Lower lobe of right lung (tissue), 2 donors: ENCODE measurements around the gene LAMA2. TPM values are rescaled to one million over a fixed set of nuclear protein-coding genes. Genes with fewer than 3 reads are reported as not detected.

Experiments
- ATAC-seq, 2 donors: fragments of 200-7000 bp; cut with Tn5 transposase; one replicate each; pipeline ENCODE4 v1.9.1; 2020 to 2022; ENCODE audit warnings: mild to moderate bottlenecking in 2 of 2, moderate library complexity in 2 of 2
- DNase-seq: peaks from one replicate; pipeline ENCODE4 v3.0.0-alpha.2; 2020
- H3K27ac ChIP-seq: fragments of 200-600 bp; one replicate; pipeline ENCODE4 v1.8.0; 2022
- H3K27me3 ChIP-seq: fragments of 200-600 bp; one replicate; pipeline ENCODE4 v1.8.0; 2022; ENCODE audit warnings: low read depth
- H3K36me3 ChIP-seq: fragments of 200-600 bp; one replicate; pipeline ENCODE4 v1.8.0; 2022; ENCODE audit warnings: mild to moderate bottlenecking
- H3K4me1 ChIP-seq: fragments of 200-600 bp; one replicate; pipeline ENCODE4 v1.8.0; 2022
- H3K4me3 ChIP-seq: fragments of 200-600 bp; one replicate; pipeline ENCODE4 v1.8.0; 2022; ENCODE audit warnings: mild to moderate bottlenecking
- H3K9me3 ChIP-seq: fragments of 200-600 bp; one replicate; pipeline ENCODE4 v1.8.0; 2022
- CTCF ChIP-seq: fragments of 200-600 bp; IDR thresholded peaks from one replicate; pipeline ENCODE4 v1.8.0; 2022; ENCODE audit warnings: antibody characterized with exemption, mild to moderate bottlenecking
- intact Hi-C: fragments of 100-400 bp; cut with DNase I; formaldehyde crosslinking; loops from one replicate; pipeline ENCODE4 v1.11.0; 2022
- total RNA-seq: library from RNA; stranded (reverse); fragmentation: NEBNext Ultra II Directional; extraction: Animal tissue kit (Norgen Biotek cat#: 25700); gene quantifications from one replicate; pipeline ENCODE4 v1.2.1, GENCODE V29; 2021
- donor health status: DM: no; HTN: yes; CAD: no; lungs with severe emphysema.

The LAMA2 gene
- total RNA-seq, 1 donor from 2014 or later = 49.6 TPM

GRCh38 chr6:129211626-129212025 lies 328.7 kb downstream of the LAMA2 start:
- no peaks in the 10 kb centered on the region for H3K27me3 ChIP-seq

GRCh38 chr6:129212081-129212480 lies 329.1 kb downstream of the LAMA2 start:
- no peaks in the 10 kb centered on the region for H3K9me3 ChIP-seq
- ATAC-seq = no peak
- H3K4me1 ChIP-seq = no peaks in the 10 kb centered on the region
- no peak for TF ChIP-seq CTCF
- no peak overlapping the region for H3K4me3 ChIP-seq
- H3K27ac ChIP-seq = no peak overlapping the region
- no peaks in the 10 kb centered on the region for H3K27me3 ChIP-seq
- intact Hi-C loops = no loop called here
- no peaks in the 10 kb centered on the region for H3K36me3 ChIP-seq
- DNase-seq = no peak

More at GRCh38 chr6:129211626-129212025, 328.7 kb downstream of the LAMA2 start:
- H3K9me3 ChIP-seq = no peaks in the 10 kb centered on the region
- intact Hi-C loops = no loop called here
- no peaks in the 10 kb centered on the region for H3K36me3 ChIP-seq
- H3K27ac ChIP-seq = no peak overlapping the region
- no peak overlapping the region for H3K4me3 ChIP-seq
- ATAC-seq (no peak), DNase-seq (no peak)
- no peaks in the 10 kb centered on the region for H3K4me1 ChIP-seq
- TF ChIP-seq CTCF = no peak

GRCh38 chr6:129215246-129215645 lies 332.3 kb downstream of the LAMA2 start:
- Histone ChIP-seq H3K4me3 (no peak overlapping the region), H3K27ac (no peak overlapping the region), H3K27me3 (no peaks in the 10 kb centered on the region), H3K4me1 (no peaks in the 10 kb centered on the region), H3K9me3 (no peaks in the 10 kb centered on the region), H3K36me3 (no peaks in the 10 kb centered on the region)
- no peak for TF ChIP-seq CTCF
- ATAC-seq (no peak), DNase-seq (no peak)
- intact Hi-C loops = no loop called here

- no peak for ATAC-seq
- Histone ChIP-seq H3K4me3 (no peak overlapping the region), H3K4me1 (no peaks in the 10 kb centered on the region), H3K9me3 (no peaks in the 10 kb centered on the region), H3K27ac (no peak overlapping the region), H3K27me3 (no peaks in the 10 kb centered on the region), H3K36me3 (no peaks in the 10 kb centered on the region)
- TF ChIP-seq CTCF = no peak
- intact Hi-C loops = no loop called here
- DNase-seq = no peak
Observed at GRCh38 chr6:129215916-129216520, 333.1 kb downstream of the LAMA2 start.

GRCh38 chr6:129217701-129218100 lies 334.8 kb downstream of the LAMA2 start:
- H3K36me3 ChIP-seq = no peaks in the 10 kb centered on the region
- H3K27me3 ChIP-seq = no peaks in the 10 kb centered on the region
- ATAC-seq = no peak
- intact Hi-C loops = no loop called here
- no peak for TF ChIP-seq CTCF
- no peak overlapping the region for H3K4me3 ChIP-seq
- no peak for DNase-seq
- H3K9me3 ChIP-seq = no peaks in the 10 kb centered on the region
- no peak overlapping the region for H3K27ac ChIP-seq
- no peaks in the 10 kb centered on the region for H3K4me1 ChIP-seq
